GM12878 (cell line): Measurements from ENCODE around the gene GOLGA2.

Experiments used
- SIN3A ChIP-seq: IDR thresholded peaks from 2 replicates; pipeline ENCODE4 v1.6.1; 2012; ENCODE audit warnings: low read depth, low read length, improper control_type of control experiment
- SMC3 ChIP-seq: IDR thresholded peaks from 2 replicates; pipeline ENCODE4 v1.6.1; 2011; ENCODE audit warnings: low read length, improper control_type of control experiment, borderline replicate concordance

- TF ChIP-seq SIN3A: no peak
- no peak for TF ChIP-seq SMC3
These were observed 52.7 kb downstream of the GOLGA2 start for GRCh38 chr9:128222880-128223670.
